GM23248 (cell line): Measurements from ENCODE around the gene ZNF771. TPM values are rescaled to one million over a fixed set of nuclear protein-coding genes. Genes with fewer than 3 reads are reported as not detected.

ENCODE experiments used
- DNase-seq: peaks from one replicate; pipeline ENCODE4 v3.0.0-alpha.2; 2015
- H2AFZ ChIP-seq: fragments of 200-600 bp; sonication (generic); 2 replicates; pipeline ENCODE4 v1.6.1; 2016; ENCODE audit warnings: antibody characterized with exemption
- H3F3A ChIP-seq: fragments of 200-600 bp; sonication (generic); 2 replicates; pipeline ENCODE4 v1.6.1; 2016; ENCODE audit warnings: mild to moderate bottlenecking, antibody characterized with exemption, mixed run types; ENCODE audit not compliant: insufficient read depth
- H3K27ac ChIP-seq: fragments of 200-600 bp; sonication (generic); 2 replicates; pipeline ENCODE4 v1.5.1; 2016; ENCODE audit warnings: mild to moderate bottlenecking
- H3K27me3 ChIP-seq: fragments of 200-600 bp; sonication (generic); replicated peaks from 2 replicates; pipeline ENCODE4 v1.6.1; 2016; ENCODE audit warnings: mild to moderate bottlenecking; ENCODE audit not compliant: insufficient read depth
- H3K36me3 ChIP-seq: fragments of 200-600 bp; sonication (generic); 2 replicates; pipeline ENCODE4 v1.6.1; 2016; ENCODE audit warnings: low read depth, mild to moderate bottlenecking
- H3K4me1 ChIP-seq: fragments of 200-600 bp; sonication (generic); 2 replicates; pipeline ENCODE4 v1.6.1; 2016; ENCODE audit warnings: mild to moderate bottlenecking; ENCODE audit not compliant: insufficient read depth
- H3K4me2 ChIP-seq: fragments of 200-600 bp; sonication (generic); one replicate; pipeline ENCODE4 v1.6.1; 2016; ENCODE audit warnings: mild to moderate bottlenecking; ENCODE audit not compliant: unreplicated experiment
- H3K4me3 ChIP-seq: fragments of 200-600 bp; sonication (generic); 2 replicates; pipeline ENCODE4 v1.5.1; 2016; ENCODE audit warnings: mild to moderate bottlenecking
- H3K79me2 ChIP-seq: fragments of 200-600 bp; sonication (generic); 2 replicates; pipeline ENCODE4 v1.6.1; 2016; ENCODE audit warnings: mild to moderate bottlenecking; ENCODE audit not compliant: insufficient read depth
- H3K9ac ChIP-seq: fragments of 200-600 bp; sonication (generic); 2 replicates; pipeline ENCODE4 v1.6.1; 2016; ENCODE audit warnings: mild to moderate bottlenecking
- H3K9me2 ChIP-seq: fragments of 200-600 bp; sonication (generic); 2 replicates; pipeline ENCODE4 v1.6.1; 2016; ENCODE audit warnings: mixed run types, mild to moderate bottlenecking, moderate library complexity; ENCODE audit not compliant: insufficient read depth
- H3K9me3 ChIP-seq: fragments of 200-600 bp; sonication (generic); one replicate; pipeline ENCODE4 v1.6.1; 2017; ENCODE audit warnings: low read depth
- H4K20me1 ChIP-seq: fragments of 200-600 bp; sonication (generic); 2 replicates; pipeline ENCODE4 v1.6.0; 2016; ENCODE audit not compliant: insufficient read depth
- EZH2 ChIP-seq: fragments of 200-600 bp; sonication (generic); IDR thresholded peaks from 2 replicates; pipeline ENCODE4 v1.6.1; 2018; ENCODE audit warnings: antibody characterized with exemption, mild to moderate bottlenecking; ENCODE audit not compliant: insufficient read depth, poor library complexity, severe bottlenecking
- EZH2phosphoT487 ChIP-seq: fragments of 200-600 bp; sonication (generic); IDR thresholded peaks from 2 replicates; pipeline ENCODE4 v1.6.1; 2018; ENCODE audit warnings: antibody characterized with exemption, moderate library complexity, mild to moderate bottlenecking, low read depth; ENCODE audit not compliant: insufficient read depth
- WGBS, 2 experiments: methylation state at CpG; one replicate each; pipeline ENCODE4 v1.1.6; 2015 to 2017; ENCODE audit warnings: low lambda C conversion rate in 2 of 2, low coverage in 1 of 2; ENCODE audit errors: missing lambda C conversion rate in 2 of 2; 5-methylcytosine and 5-hydroxymethylcytosine counted together
- in situ Hi-C: fragments of 300-500 bp; cut with MboI; formaldehyde crosslinking; loops from 2 replicates; pipeline ENCODE4 v1.15.0; 2020
- polyA plus RNA-seq: library from polyadenylated mRNA; unstranded; fragments of >200 nt; fragmentation: Nextera tagmentation; extraction: Ambion mirVana; gene quantifications from 2 replicates; pipeline ENCODE4 v1.2.1, GENCODE V29; 2016
- total RNA-seq: library from RNA; depleted of rRNA; stranded (reverse); fragments of >200 nt; shearing (Covaris generic); gene quantifications from 2 replicates; pipeline ENCODE4 v1.2.3, GENCODE V29; 2014

ZNF771 gene
- total and polyA plus RNA-seq, 2 experiments from 2014 or later, result 17.6 to 20.1 TPM

DNA sequence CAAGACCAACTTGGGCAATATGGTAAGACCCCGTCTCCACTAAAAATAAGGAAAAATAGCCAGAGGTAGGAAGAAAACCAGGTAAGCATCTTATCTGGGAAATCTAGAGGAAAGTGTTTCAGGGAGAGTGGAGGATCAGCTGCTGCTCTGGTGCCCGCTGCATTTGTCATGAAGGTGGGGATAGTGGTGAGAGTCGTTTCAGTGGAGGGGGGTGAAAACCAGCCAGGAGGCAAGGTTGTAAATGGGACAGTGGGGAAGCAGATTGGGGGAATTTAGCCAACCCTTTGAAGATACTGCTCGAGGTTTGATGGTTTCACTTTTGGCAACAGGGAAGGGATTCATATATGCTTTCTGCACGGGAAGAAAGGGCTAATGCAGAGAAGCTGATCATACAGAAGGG is 13.6 kb downstream of the ZNF771 start:
- no peak overlapping the region for H3K27ac ChIP-seq
- WGBS, 2 experiments, result 92 to 96% methylated on average over 5 of the region's 5 CpGs
- no peak overlapping the region for H3K4me3 ChIP-seq
- no peak for DNase-seq
- H3K4me1 ChIP-seq, result no peaks in the 10 kb centered on the region
- no peak for TF ChIP-seq EZH2
- H3K9me3 ChIP-seq, result no peaks in the 10 kb centered on the region
- H3K27me3 ChIP-seq, result no peaks in the 10 kb centered on the region
- no peak overlapping the region for H3K9ac ChIP-seq
- in situ Hi-C loops, result loop anchor here (25.0 kb wide), 1 partner anchor 309 kb away; the partner anchor contains the start of genes GDPD3 and MAPK3
- H3K9me2 ChIP-seq, result no peaks in the 10 kb centered on the region
- H3K36me3 ChIP-seq, result no peaks in the 10 kb centered on the region; the same call in 1 of the 2 replicates
- H3K4me2 ChIP-seq, result no peak overlapping the region
- H2AFZ ChIP-seq, result no peak overlapping the region
- no peaks in the 10 kb centered on the region for H3K79me2 ChIP-seq
- H4K20me1 ChIP-seq, result no peaks in the 10 kb centered on the region
- peaks cover 16% of the 10 kb centered on the region for H3F3A ChIP-seq

- no peak overlapping the region for H3K9ac ChIP-seq
- in situ Hi-C loops, result no loop called here
- TF ChIP-seq EZH2 (no peak), EZH2phosphoT487 (no peak)
- 0 out of 2 replicates have a peak, but pooled peaks cover 6% of the 10 kb centered on the region for H3K4me1 ChIP-seq
- H3K9me2 ChIP-seq, result no peaks in the 10 kb centered on the region
- H3K79me2 ChIP-seq, result peaks cover 15% of the 10 kb centered on the region; the same call in 1 of the 2 replicates
- no peak overlapping the region for H2AFZ ChIP-seq
- DNase-seq, result no peak
- no peak overlapping the region for H3K4me3 ChIP-seq
- H3K9me3 ChIP-seq, result no peaks in the 10 kb centered on the region
- H3F3A ChIP-seq, result no peaks in the 10 kb centered on the region
- H3K27me3 ChIP-seq, result no peaks in the 10 kb centered on the region
- no peak overlapping the region for H3K4me2 ChIP-seq
- no peaks in the 10 kb centered on the region; the same call in 1 of the 2 replicates for H3K36me3 ChIP-seq
- no peak overlapping the region for H3K27ac ChIP-seq
- WGBS, 2 experiments, result 91 to 94% methylated on average over 4 of the region's 4 CpGs
- H4K20me1 ChIP-seq, result no peaks in the 10 kb centered on the region
These were observed 20.6 kb downstream of the ZNF771 start for GRCh38 chr16:30428055-30428454.

- H3K4me2 ChIP-seq, result peak overlapping the region; percentile 85
- H3K9me3 ChIP-seq, result no peaks in the 10 kb centered on the region
- H3K79me2 ChIP-seq, result peaks cover 15% of the 10 kb centered on the region; the same call in 1 of the 2 replicates
- H3K36me3 ChIP-seq, result no peaks in the 10 kb centered on the region
- 6% methylated on average over 11 of the region's 11 CpGs for WGBS, 2 experiments
- DNase-seq, result no peak
- peak overlapping the region; percentile 70 for H3K9ac ChIP-seq
- H3K4me3 ChIP-seq, result peak overlapping the region; percentile 84
- H3K27ac ChIP-seq, result no peak overlapping the region
- H2AFZ ChIP-seq, result peak overlapping the region; percentile 93
- no peaks in the 10 kb centered on the region for H3K27me3 ChIP-seq
- no peaks in the 10 kb centered on the region for H3K9me2 ChIP-seq
- TF ChIP-seq EZH2 (no peak), EZH2phosphoT487 (no peak)
- in situ Hi-C loops, result no loop called here
- no peaks in the 10 kb centered on the region for H3F3A ChIP-seq
- H3K4me1 ChIP-seq, result 0 out of 2 replicates have a peak, but pooled peaks cover 6% of the 10 kb centered on the region
- no peaks in the 10 kb centered on the region for H4K20me1 ChIP-seq
These were observed 21.9 kb downstream of the ZNF771 start for GRCh38 chr16:30429418-30429677.

- H3K27ac ChIP-seq, result peak within 1 kb of the TSS; percentile 16
These were observed 22.4 kb downstream of the ZNF771 start, which contains the start of gene DCTPP1 for GRCh38 chr16:30429678-30430427. Gene DCTPP1 (minus strand): TSS chr16:30430030. CDS start chr16:30429980, 50 bp downstream.

More at GRCh38 chr16:30429678-30430427, 22.4 kb downstream of the ZNF771 start, which contains the start of gene DCTPP1:
- Histone ChIP-seq H3K9me2 (no peaks in the 10 kb centered on the region), H3K9me3 (no peaks in the 10 kb centered on the region), H3K4me1 (0 out of 2 replicates have a peak, but pooled peaks cover 6% of the 10 kb centered on the region), H3F3A (no peaks in the 10 kb centered on the region), H3K4me3 (peak within 1 kb of the TSS; percentile 84), H3K27me3 (no peaks in the 10 kb centered on the region), H2AFZ (peak within 1 kb of the TSS; percentile 93), H3K79me2 (peaks cover 15% of the 10 kb centered on the region; the same call in 1 of the 2 replicates), H3K9ac (peak within 1 kb of the TSS; percentile 70), H3K4me2 (peak within 1 kb of the TSS; percentile 85), H4K20me1 (no peaks in the 10 kb centered on the region), H3K36me3 (no peaks in the 10 kb centered on the region)
- WGBS, 2 experiments, result 0 to 2% methylated on average over 46 to 49 of the region's 49 CpGs
- in situ Hi-C loops, result no loop called here
- DNase-seq, result peak; percentile 99
- TF ChIP-seq EZH2phosphoT487 (no peak), EZH2 (no peak)
